ENCODE data around the gene HSPA2.
"Not testable (repeated sequence)": the region's sequence is repeated elsewhere in the genome, so short reads cannot be mapped to it uniquely, and the experiment has no call there.

Gene HSPA2

GRCh38 chr14:64562436-64562835 is 21.9 kb downstream of the HSPA2 start:
- TF ChIP-seq CTCF (conservative IDR thresholded peaks at IDR 0.05; ENCODE audit: low read length) = no peak
- no peak for DNase-seq (ENCODE audit: low read depth)
- H3K4me3 ChIP-seq (ENCODE audit: low read length) = no peak overlapping the region

GRCh38 chr14:64563696-64564095 is 23.2 kb downstream of the HSPA2 start:
- DNase-seq (ENCODE audit: low read depth) = no peak
- no peak for TF ChIP-seq CTCF (conservative IDR thresholded peaks at IDR 0.05; ENCODE audit: low read length)
- no peak overlapping the region for H3K4me3 ChIP-seq (ENCODE audit: low read length)

- H3K4me3 ChIP-seq (ENCODE audit: low read length) = no peak overlapping the region
- peak; percentile 22; the same call in 1 of the 2 replicates for TF ChIP-seq CTCF (conservative IDR thresholded peaks at IDR 0.05; ENCODE audit: low read length)
- DNase-seq (ENCODE audit: low read depth) = peak; percentile 74
These were observed 26.1 kb downstream of the HSPA2 start for GRCh38 chr14:64566651-64567122.

GRCh38 chr14:64569138-64569631 is 28.6 kb downstream of the HSPA2 start:
- no peak overlapping the region for H3K4me3 ChIP-seq (ENCODE audit: low read length)
- TF ChIP-seq CTCF (conservative IDR thresholded peaks at IDR 0.05; ENCODE audit: low read length) = no peak
- DNase-seq (ENCODE audit: low read depth) = peak; percentile 92

GRCh38 chr14:64569646-64570045 is 29.1 kb downstream of the HSPA2 start:
- not testable (repeated sequence) for H3K4me3 ChIP-seq (ENCODE audit: low read length); DNase-seq (ENCODE audit: low read depth)

- no peak for TF ChIP-seq CTCF (conservative IDR thresholded peaks at IDR 0.05; ENCODE audit: low read length)
- DNase-seq (ENCODE audit: low read depth) = no peak
- H3K4me3 ChIP-seq (ENCODE audit: low read length) = no peak overlapping the region
These were observed 32.0 kb downstream of the HSPA2 start for GRCh38 chr14:64572386-64573104.

- no peak for DNase-seq (ENCODE audit: low read depth)
- no peak for TF ChIP-seq CTCF (conservative IDR thresholded peaks at IDR 0.05; ENCODE audit: low read length)
- no peak overlapping the region for H3K4me3 ChIP-seq (ENCODE audit: low read length)
These were observed 32.6 kb downstream of the HSPA2 start for GRCh38 chr14:64573109-64573508.

All from AG10803 (cell line).